DMS53 treated with DMSO at 0.1 percent for 48 hours (cell line): Measurements from ENCODE around the gene KPNA6.

Experiments used
- DNase-seq: peaks from one replicate; lab custom pipeline; 2025; ENCODE audit not compliant: unreplicated experiment; lab: John Stamatoyannopoulos, UW

The KPNA6 gene

DNA sequence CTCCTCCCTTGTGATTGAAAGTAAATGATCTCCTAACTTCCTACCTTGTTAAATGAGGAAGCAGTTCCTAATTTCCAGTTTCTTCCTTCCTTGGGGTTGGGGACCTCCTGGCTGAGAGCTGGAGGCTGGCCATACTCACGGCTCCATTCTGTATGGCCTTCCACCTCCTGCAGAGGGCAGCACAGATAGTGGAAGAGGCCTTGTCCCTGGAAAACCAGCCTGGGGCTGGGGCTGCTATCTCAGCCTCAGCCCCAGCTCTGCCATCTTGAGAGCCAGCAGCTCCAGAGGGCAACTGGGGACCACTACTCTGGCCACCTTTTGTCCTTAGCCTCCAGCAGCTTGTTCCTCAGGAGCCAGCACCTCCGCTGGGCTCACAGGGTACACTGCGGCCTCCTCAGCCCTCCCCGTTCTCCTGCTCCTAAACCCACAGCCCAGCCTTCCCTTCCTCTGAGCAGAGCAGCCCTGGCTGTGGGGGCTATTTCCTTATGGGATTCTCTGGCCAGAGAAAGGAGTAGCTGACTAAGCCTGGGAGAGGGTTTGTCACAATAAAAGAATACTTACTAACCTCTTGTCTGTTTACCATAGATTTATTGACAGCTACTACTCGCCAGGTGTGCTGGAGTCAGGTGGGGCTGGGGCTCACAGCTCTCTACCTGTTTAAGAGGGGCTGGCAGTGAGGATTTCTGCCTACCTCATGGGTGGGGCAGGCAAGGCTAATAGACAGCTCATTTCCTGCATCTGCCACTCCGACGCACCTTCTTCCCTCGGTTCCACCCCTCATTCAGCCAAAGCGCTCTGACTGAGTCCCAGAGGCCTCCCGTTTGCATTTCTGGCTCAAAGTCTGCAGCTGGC lies 108.0 kb downstream of the KPNA6 start:
- peak; percentile 66 for DNase-seq

DNA sequence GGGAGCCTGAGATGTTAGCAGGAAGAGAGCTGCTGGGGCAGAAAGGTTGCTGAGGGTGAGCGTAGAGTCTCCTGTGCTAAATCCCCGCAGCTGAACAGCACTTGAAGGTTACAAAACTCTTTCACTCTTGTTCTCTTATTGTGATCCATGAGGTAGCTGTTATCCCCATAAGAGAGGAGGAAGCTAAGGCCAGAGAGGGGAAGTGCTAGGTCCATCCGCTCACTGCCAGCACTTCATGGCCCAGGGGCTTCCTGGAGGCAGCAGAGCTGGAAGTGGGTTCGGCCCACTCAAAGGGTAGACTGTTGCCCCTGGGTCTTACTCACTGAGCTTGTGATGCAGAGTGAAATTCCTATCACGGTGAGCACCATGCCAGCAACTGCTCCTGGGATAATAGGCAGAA lies 108.7 kb downstream of the KPNA6 start:
- no peak for DNase-seq

DNA sequence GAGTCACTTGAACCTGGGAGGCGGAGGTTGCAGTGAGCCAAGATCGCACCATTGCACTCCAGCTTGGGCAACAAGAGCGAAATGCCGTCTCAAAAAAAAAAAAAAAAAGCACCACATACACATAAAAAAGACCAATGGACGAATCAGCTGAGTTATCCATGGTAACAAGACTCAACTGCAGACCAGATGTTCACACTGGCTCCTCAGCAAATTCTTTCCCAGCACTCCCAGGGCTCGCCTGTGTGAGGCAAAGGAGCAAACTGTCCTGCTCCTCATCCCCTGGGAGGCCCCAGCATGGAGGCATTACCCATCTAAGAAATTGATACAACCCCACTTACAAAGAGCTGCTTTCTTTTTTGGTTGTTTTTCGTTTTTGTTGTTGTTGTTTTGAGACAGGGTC lies 111.2 kb downstream of the KPNA6 start:
- no peak for DNase-seq

DNA sequence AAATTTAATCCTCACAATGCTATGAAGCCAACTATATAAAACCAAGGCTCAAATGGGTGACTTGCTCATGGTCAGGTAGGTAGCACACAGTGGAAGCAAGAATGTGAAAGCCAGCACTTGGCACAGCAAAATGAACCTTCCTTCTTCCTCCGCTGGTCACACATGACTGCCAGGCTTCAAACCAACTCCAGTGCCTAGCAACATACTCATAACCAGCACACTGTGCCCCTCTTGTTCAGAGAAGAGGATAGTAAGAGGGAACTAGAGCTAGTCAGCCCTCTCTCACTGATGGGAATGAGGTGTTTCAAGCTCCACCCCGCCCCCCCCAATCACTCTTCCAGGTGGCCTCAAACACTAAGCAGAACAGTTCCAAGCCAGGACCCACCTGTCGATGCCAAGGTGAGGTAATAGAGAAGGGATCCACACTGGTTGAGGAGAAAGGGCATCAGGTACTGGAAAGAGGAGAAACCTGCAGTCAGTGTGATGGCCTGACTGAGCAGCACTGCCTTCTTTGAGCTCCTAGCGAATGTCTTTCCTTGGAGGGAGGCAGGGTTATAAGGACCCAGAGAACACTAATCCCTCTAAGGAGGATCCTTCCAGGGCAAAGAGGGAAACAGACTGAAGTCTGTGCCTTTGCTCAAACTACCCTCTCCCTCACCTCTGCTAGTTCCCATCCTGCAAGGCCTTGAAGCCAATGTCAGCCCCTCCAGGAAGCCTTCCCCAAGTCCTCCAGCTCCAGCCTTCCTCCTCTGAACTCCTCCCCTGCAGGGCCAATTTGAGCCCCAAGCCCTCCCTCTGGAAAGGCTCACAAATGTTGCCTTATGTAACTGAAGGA lies 113.1 kb downstream of the KPNA6 start:
- no peak for DNase-seq

DNA sequence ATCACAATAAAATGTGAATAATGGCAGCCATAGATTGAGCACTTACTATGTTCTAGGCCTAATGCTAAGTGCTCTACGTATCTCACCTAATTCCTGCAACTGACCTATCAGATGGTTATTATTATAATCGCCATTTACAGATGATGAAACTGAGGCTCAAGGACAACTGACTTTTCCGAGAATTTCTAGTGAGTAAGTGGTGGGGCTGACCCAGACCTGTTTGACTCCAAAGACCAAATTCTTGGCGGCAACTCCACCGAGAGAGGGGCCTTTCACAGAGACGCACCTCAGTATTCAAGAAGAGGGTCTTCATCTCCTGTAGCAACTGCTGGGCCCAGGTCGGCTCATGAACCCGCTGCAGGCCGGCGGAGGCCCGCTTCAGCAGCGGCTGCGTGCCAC lies 113.7 kb downstream of the KPNA6 start:
- no peak for DNase-seq

DNA sequence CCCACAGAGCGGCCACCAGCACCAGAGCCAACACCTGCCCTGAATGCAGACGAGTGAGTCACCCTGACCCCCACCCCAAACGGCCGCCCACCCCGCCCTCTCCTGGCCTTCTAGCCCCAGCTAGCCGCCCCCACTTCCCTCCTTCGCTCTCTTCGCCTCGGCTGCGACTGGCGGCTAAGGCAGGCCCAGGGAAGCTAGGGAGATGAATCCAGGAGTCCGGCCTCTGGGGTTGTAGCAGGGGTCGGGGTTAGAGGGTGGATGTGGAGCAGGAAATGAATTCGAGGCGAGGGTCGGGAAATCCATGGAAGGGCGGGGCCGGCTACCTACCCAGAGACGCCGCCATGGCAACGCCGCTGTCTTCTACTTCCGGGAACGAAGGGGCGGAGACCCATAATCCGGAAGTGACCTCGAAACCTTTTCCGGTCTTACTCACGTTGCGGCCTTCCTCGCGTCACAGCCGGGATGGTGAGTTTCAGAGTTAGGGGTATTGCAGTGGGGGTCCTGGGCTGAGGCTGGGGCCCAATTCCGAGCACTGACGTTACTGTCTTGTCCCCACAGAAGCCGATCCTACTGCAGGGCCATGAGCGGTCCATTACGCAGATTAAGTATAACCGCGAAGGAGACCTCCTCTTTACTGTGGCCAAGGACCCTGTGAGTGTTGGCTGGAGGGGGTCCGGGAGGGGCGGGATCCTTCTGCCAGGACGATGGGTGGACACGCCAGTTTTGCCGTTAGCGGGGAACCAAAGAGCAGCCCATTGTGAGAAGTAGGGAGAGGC lies 114.3 kb downstream of the KPNA6 start, which contains the start of the genes EIF3I and TMEM234:
Gene EIF3I (plus strand): TSS at position 428 of the 776 bp plus-strand sequence. CDS start 35 bp downstream, at position 463.
Gene TMEM234 (minus strand): TSS at position 374 of the 776 bp plus-strand sequence. CDS start 31 bp downstream, at position 343.
- DNase-seq = peak; percentile 77

DNA sequence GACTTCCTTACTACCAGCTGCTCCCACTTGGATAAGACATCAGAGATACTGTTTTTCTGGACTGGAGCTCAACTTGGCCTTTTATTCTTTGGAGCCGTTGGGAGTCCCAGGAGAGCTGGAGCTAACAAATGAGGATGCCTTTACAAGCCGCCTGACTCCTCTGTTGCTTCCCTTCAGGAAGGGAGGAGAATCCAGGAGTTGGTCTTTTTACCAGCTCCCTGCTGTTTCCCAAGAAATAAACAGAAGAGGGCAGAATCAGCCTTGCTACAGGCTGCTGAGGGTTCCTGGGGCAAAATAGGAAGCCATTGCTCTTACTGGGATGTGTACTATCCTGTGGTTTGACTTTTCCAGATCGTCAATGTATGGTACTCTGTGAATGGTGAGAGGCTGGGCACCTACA lies 115.8 kb downstream of the KPNA6 start:
- DNase-seq = no peak

DNA sequence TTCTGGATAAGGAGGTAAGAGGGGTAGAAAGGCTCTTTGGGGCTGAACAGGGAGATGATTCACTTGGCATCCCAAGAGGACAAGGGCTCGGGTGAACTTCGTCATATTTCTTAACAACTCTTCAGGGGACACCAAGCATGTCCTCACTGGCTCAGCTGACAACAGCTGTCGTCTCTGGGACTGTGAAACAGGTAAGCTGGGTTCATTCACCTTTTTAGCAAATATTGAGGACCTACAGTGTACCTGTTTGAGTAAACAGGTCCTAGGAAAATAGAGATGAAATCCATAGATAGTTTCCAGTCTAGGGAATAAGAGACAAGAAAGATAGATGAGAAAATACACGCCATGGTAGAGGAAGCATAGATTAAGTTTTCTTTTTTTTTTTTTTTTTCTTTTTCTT lies 116.4 kb downstream of the KPNA6 start:
- DNase-seq = no peak
